HG03159 (cell line): ENCODE results near the gene FES.
A peak's percentile ranks its signal among the peaks of the same experiment; 100 is the strongest.

Source experiments
- ATAC-seq: cut with Tn5 transposase; IDR thresholded peaks from one replicate; pipeline ENCODE4 v1.9.1; 2021; ENCODE audit warnings: mild to moderate bottlenecking, moderate library complexity; ENCODE audit not compliant: unreplicated experiment

Gene FES

DNA sequence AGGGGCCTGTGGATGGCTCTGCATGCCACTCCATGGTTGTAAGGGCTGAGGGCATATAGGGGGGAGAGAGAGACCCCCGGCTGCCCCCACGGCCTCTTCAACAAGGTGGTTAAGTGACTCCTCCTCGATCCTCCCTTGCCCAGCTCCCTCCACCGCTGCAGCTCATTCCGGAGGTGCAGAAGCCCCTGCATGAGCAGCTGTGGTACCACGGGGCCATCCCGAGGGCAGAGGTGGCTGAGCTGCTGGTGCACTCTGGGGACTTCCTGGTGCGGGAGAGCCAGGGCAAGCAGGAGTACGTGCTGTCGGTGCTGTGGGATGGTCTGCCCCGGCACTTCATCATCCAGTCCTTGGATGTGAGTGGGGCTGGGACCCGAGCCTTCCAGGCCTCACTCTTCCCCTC is 6.5 kb downstream of the FES start:
- no peak for ATAC-seq

DNA sequence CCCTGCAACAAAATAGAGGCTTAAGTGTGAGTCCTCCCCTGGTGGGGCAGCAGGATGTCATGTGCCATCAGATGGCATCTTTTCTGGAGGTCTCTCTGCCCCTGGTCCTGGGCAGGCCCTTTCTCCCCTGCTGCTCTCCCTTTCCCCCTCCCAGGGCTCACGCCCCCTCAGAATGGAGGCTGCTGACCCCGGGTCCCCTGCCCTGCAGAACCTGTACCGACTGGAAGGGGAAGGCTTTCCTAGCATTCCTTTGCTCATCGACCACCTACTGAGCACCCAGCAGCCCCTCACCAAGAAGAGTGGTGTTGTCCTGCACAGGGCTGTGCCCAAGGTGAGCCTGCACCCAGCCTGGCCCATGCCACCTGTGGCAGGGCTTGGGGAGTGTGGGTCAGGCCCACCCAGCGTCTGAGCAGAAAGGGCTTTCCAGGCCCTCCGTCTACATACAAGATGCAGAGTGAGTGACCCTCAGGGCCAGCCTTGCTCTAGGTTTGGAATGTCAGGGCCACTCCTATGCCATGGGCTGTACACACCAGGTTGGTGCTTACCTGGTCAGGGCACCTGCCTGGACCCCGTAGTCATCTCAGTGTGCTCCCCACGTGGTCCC is 7.1 kb downstream of the FES start:
- no peak for ATAC-seq

DNA sequence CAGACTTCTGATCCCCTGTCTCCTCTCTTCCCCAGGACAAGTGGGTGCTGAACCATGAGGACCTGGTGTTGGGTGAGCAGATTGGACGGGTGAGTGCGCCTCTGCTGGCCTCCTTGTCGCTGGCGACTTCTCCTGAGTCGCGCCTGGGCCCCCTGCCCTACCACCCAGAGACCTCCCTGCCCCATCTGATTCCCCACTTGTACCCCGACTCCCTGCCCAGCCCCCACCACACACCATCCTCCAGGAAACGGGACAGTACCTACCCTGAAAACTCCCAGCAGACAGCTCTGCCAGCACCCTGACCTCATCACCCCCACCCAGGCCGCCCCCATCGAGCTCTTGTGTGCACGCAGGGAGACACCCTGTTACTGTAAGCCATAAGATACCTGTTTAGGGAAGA is 7.7 kb downstream of the FES start:
- ATAC-seq = no peak

DNA sequence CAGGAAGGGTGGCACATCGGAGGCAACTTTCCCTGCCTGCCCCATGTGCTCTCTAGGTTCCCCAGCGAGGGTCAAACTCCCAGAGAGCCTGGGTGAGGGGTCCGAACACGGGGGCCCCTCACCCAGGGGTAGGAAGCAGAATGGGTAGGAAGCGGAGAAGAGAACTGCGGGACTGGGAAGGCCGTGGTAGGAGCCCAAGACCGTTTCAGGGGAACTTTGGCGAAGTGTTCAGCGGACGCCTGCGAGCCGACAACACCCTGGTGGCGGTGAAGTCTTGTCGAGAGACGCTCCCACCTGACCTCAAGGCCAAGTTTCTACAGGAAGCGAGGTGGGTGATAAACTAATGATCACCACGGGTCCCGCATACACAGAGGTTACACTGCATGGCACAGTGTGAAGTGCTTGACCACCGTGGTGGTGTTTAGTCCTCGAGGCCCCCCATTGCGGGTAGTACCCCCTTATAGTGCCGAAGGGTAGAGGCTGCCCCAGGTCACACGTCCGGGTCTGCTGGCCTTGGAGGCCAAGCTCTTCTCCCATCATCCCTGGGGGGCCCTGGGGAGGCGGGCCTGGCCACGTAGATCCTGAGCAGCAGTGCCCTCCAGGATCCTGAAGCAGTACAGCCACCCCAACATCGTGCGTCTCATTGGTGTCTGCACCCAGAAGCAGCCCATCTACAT is 8.3 kb downstream of the FES start:
- ATAC-seq = no peak

DNA sequence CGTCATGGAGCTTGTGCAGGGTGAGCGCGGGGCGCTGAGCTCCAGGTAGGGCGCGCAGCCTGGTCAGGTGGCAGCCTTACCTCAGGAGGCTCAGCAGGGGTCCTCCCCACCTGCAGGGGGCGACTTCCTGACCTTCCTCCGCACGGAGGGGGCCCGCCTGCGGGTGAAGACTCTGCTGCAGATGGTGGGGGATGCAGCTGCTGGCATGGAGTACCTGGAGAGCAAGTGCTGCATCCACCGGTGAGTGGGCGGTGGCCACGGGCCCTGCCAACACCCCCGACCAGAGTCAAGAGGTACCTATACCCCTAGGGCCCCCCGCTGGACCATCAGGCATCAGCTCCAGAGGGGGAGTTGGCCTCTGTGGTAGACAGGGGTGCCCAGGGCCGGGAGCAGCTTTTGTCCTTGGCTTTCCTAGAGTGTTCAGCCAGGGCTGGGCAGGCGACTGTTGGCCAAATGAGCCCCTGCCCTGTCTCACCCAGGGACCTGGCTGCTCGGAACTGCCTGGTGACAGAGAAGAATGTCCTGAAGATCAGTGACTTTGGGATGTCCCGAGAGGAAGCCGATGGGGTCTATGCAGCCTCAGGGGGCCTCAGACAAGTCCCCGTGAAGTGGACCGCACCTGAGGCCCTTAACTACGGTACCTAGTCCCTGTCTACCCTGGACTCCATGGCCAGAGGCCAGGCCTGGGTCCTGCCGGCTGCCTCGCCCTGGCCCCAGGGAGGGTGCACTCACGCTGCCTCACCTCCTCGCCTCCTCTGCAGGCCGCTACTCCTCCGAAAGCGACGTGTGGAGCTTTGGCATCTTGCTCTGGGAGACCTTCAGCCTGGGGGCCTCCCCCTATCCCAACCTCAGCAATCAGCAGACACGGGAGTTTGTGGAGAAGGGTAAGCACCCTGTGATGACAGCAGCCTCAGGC is 9.1 kb downstream of the FES start:
- ATAC-seq = no peak

GRCh38 chr15:90895571-90896117 is 11.3 kb downstream of the FES start:
- no peak for ATAC-seq

- ATAC-seq = peak; percentile 61
Observed at GRCh38 chr15:90897131-90897655, 12.9 kb downstream of the FES start.

DNA sequence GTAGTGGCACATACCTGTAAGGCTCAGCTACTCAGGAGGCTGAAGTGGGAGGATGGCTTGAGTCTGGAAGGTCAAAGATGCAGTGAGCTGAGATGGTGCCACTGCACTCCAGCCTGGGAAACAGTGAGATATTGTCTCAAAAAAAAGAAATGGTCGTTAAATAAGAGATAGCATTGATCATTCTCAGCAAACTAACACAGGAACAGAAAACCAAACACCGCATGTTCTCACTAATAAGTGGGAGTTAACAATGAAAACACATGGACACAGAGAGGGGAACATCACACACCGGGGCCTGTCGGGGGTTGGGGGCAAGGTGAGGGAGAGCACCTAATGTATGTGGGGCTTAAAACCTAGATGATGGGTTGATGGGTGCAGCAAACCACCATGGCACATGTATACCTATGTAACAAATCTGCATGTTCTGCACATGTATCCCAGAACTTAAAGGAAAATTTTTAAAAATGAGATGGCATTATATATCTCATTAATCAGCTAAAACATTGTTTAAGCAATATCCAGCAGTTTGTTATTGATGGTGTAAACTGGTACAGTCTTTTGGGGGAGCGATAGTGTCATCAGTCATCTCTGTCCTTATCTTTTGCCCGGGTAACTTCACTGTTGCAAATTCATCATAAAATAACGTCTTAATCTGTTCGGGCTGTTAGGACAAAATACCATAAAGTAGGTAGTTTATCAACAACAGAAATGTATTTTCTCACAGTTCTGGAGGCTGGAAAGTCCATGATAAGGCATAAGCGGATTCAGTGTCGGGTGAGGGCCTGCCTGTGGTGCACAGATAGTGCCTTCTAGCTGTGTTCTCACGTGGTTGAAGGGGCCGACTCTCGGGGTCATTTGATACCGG is 17.1 kb downstream of the FES start:
- ATAC-seq = no peak

DNA sequence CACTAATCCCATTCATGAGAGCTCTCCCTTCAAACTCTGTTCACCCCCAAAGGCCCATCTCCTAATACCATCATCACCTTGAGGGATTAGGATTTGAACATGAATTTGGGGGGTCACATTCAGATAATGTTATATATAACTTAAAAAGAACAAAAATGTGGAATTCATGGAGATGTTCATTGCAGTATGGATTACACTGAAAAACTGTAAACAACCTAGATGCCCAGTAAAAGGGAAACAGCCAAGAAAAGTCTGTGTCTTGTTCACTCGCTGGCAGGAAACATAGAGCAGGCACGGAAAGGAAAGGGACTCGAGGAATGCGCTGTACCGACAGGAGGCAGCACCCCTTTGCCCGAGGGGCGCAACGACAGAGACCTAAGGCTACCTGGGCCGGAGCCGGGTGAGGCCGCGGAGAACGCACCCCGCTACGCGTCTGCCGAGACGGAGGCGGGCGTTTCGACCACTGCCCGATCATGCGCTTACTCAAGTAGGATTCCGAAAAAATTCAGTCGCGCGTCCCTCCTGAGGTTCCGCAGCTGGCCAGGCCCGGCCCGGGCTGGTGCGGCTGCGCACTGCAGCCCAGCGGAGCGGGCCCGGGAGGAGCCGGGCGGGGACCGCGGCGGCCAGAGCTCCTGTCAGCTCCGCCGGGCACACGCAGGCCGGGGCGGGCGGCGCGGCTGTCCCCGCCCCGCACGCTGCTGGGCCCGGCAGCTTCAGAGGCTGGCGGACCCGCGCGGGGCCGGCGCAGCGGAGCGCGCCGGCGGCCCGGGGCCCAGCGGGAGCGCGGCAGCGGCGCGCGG is 17.9 kb downstream of the FES start:
- ATAC-seq = peak; percentile 59

GRCh38 chr15:90902840-90903732 is 18.8 kb downstream of the FES start, which contains the start of gene MAN2A2:
TSS of gene MAN2A2 (plus strand) at chr15:90903302. CDS start at chr15:90904208, 906 bp downstream.
- ATAC-seq = peak; percentile 61

DNA sequence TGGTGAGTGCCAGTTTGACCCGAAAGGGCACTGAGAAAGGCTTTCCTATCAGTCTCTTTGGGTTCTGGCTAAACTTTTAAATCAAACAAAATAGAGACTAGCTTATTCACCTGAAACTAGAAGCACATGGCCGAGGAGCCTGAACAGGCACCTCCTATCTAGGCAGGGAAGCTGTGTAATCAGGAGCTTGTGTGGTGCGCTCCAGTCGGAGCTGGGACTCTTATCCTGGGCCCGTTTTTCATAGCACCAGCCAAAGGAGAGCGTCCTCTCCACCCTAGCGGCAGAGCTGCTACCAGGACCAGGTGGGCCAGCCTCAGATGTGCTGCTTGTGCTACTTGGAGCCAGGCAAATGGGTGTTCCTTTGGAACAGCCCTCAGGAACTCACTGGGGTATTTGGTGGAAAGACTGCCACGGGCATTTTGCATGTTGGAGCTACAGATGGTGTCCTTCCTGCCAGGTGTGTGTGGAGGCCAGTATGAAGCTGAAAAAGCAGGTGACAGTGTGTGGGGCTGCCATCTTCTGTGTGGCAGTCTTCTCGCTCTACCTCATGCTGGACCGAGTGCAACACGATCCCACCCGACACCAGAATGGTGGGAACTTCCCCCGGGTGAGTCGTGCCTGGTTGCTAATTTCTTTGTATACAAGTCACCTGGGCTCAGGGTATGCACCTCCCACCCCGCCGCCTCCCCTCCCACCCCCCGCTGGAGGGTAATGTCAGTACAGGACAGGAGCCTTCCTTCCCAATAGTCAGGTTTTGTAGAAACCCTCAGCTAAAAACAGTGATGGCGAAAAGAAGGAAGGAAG is 19.6 kb downstream of the FES start:
- ATAC-seq = no peak

DNA sequence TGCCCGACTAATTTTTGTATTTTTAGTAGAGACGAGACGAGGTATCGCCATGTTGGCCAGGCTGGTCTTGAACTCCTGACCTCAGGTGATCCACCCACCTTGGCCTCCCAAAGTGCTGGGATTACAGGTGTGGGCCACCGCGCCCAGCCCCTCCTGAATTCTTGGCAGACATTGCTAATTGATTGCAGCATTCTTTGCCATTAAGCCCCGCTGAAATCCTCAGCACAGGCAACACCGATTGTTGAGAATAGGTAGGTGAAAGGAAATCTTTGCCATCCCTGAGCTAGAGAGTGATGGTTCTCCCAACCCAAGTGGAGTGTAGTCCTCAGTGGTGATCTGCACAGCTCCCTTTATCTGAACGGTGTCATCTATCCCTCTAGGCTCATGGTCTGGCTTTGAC is 20.4 kb downstream of the FES start:
- ATAC-seq = no peak

- no peak for ATAC-seq
Observed at GRCh38 chr15:90905306-90906180, 21.2 kb downstream of the FES start.

- no peak for ATAC-seq
Observed at GRCh38 chr15:90906181-90906849, 22.0 kb downstream of the FES start.

DNA sequence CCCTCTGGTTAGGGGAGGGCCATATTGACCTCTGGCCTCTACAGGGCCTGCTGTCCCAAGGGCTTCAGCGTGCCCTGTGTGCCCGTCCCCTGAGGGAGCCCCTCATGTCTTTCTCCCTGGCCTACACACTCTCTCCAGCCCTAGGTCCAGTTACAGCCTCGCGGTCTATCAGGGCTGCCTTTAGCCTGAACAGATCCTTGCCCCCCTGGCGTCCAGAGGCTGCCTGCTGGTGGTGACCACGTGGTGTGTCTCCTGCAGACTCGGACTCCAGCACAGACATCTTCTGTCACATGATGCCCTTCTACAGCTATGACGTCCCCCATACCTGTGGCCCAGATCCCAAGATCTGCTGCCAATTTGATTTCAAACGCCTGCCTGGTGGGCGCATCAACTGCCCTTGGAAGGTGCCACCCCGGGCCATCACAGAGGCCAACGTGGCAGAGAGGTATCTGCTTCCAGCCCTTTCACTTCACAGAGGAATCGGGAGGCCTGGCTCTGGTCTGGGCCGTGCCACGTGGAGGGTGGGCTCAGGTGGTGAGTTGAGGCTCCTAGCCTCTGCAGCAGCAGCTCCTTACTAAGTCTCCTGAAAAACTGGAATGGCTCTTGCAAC is 22.9 kb downstream of the FES start:
- ATAC-seq = no peak
